Myocyte (in vitro differentiated cells): Measurements from ENCODE around the gene FAM81A. TPM values are rescaled to one million over a fixed set of nuclear protein-coding genes. Genes with fewer than 3 reads are reported as not detected.
A peak's percentile ranks its signal among the peaks of the same experiment; 100 is the strongest.
"Not testable (repeated sequence)": the region's sequence is repeated elsewhere in the genome, so short reads cannot be mapped to it uniquely, and the experiment has no call there.

Source experiments
- DNase-seq: peaks from one replicate; pipeline ENCODE4 v3.0.0-alpha.2; 2012; ENCODE audit warnings: low read depth
- polyA plus RNA-seq: library from polyadenylated mRNA; unstranded; fragments of >200 nt; gene quantifications from one replicate; pipeline ENCODE4 v1.2.1, GENCODE V29; 2012; ENCODE audit warnings: missing spikeins
- total RNA-seq: library from RNA; depleted of rRNA; stranded (reverse); fragments of >200 nt; gene quantifications from 2 replicates; pipeline ENCODE4 v1.2.3, GENCODE V29; 2014

FAM81A gene
- total RNA-seq = 0.47 and 1.8 TPM in 2 replicates
- polyA plus RNA-seq = 0.49 TPM

- DNase-seq = peak; percentile 87
These were observed at the start of gene FAM81A for GRCh38 chr15:59437817-59438624. FAM81A (plus strand) TSS chr15:59438186; CDS start chr15:59458627, 20,441 bp downstream.

GRCh38 chr15:59388670-59389069 lies 49.3 kb upstream of the FAM81A start:
- no peak for DNase-seq

DNA sequence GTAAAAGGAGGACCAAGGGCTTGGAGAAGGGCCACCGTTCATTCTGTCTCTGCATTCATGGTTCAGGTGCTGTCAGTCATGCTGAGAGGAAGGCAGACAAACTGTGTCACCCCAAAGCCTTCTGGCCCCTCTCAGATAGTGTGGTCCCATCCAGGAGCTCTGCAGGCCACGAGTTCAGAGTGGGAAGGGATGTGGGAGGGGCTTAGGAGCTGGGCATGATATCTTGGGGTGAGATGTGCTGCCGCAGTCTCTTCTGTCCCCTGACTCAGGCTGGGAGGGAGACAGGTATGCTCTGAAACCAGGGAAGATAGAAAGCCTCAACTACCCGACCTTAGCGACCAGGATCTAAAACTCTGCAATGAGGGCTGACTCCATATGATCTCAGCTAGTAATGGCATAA lies 45.7 kb upstream of the FAM81A start:
- DNase-seq = no peak

DNA sequence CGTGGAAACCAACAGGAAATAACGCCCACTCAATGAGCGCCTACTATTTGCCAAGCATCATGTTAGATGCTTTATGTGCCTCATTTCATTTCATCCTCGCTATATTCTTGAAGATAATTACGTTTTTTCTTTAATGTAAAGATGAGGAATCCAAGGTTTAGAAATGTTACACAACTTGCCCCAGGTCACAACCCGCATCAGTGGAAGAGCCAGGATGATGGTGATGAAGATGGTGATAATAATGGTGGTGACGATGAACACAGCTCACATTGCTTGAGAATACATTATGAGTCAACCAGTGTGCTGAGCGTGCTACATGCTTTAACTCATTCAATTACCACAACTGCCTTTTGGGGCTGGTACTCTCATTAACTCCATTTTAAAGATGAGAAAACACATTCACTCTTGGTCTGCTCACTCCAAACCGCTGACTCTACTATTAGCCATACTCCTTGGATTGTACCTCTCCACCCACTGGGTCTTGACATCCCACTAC lies 43.8 kb upstream of the FAM81A start:
- no peak for DNase-seq

GRCh38 chr15:59396211-59396610 lies 41.8 kb upstream of the FAM81A start:
- no peak for DNase-seq

DNA sequence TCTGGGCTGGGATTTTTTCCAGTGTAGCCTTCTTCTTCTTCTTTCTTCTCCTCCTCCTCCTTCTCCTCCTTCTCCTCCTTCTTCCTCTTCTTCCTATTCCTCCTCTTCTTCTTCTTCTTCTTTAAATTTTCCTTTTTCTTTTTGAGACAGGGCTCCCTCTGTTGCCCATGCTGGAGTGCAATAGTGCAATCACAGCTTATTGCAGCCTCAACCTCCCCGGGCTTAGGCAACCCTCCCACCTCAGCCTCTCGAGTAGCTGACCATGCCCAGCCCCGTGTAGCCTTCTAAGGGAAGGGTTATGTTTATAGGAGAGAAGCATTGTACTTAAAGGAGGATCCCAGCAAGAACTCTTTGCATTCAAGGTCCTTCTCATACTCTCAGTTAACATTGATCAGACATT lies 41.3 kb upstream of the FAM81A start:
- DNase-seq = no peak

- DNase-seq = no peak
These were observed 39.8 kb upstream of the FAM81A start for GRCh38 chr15:59398220-59398619.

DNA sequence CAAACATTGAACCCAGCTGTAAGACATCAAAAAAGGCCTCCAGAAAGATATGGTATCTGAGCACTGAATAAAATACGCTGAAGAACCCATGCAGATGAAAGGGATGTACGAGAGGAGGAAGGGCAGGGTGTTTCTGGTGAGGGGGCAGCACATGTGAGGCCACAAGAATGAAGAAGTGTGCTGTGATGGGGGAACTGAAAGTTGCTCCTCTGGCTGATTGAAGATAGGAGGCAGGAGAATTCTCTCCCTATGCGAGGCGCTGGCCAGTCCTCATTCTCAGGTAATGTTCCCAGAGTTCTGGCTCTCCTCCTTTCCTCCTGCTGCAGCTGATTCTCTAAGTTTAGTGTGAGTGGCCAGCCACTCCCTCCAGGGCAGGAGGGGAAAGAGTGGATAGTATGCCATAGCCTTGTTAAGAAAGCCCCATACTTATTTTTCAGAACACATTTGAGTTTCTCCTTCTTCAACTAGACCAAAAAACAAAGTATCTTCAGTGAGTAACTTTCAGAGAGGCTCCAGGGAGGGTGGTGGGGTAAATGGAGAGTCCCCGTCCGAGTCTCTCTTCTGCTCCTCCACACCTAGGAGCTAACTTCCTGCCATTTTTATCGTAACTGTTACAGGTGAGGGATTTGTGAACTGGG lies 38.4 kb upstream of the FAM81A start:
- no peak for DNase-seq

GRCh38 chr15:59400103-59400813 lies 37.7 kb upstream of the FAM81A start:
- no peak for DNase-seq

DNA sequence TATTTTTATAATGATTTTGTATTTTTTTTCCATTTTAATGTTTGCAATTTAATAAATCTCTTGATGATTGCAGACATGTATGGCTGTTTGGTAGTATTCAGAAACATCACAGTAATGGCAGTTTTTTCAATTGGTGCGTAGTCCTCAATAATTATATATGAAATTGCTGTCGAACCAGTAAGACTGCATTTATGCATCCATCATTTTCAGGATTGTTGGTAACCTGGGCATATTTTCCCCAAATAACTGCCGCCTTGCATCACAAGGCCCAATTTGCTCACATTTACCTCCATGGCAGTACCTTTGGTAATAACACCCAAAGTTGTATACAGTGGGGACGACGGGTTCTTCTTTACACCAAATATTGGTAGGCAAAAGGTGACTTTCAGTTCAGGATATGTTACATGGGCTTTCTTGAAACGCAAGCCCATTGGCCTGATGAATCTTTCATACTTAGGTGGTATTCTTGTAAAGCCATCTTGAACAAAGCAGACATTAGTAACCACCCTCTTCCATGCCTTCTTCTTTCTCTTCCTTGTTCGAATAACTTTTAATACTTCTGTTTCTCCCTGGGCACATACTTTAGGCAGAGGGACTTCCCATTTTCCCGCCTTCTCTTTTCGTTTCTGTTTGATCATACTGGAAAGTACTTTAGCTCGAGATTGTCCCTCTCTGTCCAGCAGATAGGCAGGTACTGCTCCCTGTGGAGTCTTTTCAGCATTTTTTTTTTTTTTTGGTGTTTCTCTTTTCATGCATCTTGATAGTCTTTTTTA lies 36.7 kb upstream of the FAM81A start:
- not testable (repeated sequence) for DNase-seq

DNA sequence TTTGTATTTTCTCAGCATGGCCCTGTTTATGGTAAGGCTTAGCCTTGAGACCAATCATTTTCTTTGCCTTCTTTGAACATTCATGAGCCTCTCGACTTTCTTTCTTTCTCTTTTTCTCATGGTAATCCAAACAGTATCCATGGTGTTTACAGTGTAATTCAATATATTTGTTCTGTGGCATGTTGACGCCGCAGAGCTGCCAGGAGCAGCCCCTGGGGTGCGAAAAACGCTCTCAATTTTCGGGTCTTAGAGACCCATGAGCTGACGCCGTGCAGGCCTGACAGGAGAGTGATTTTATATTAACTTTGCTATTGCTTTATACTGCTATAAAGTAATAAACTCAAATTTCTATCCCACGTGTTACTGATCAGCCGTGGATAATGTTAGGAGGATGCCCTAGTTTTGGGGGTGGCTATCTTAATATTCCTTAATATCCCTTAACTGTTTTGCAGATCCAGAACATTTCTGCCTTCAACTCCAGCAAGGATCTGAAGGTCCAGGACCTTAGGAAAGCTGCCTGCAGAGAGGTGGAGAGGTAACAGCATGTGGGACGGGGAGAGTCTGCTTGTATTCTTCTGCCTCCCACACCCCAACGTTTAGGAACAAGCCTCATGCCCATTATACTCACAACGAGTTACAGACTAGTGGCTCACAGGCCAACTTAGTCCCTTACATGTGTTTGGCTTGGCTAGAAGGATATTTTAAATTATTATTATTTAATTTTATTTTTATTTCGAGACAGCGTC lies 36.0 kb upstream of the FAM81A start:
- DNase-seq = no peak

GRCh38 chr15:59405079-59405478 lies 32.9 kb upstream of the FAM81A start:
- DNase-seq = no peak

DNA sequence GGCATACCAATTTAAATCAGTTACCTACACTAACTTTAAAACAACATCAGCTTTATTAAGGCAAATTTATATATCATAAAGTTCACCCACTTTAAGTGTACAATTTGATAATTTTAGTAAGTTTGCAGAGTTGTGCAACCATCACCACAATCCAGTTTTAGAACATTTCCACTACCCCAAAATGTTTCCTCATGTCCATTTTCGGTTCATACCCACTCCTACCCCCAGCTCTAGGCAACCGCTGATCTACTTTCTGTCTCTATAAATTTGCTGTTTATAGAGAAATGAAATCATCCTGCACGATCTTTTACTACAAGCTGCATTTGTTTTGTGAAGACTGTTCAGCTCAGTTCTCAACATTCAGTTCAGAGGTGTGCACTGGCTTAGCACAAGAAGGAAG lies 31.5 kb upstream of the FAM81A start:
- DNase-seq = no peak

- no peak for DNase-seq
These were observed 30.0 kb upstream of the FAM81A start for GRCh38 chr15:59407946-59408345.

DNA sequence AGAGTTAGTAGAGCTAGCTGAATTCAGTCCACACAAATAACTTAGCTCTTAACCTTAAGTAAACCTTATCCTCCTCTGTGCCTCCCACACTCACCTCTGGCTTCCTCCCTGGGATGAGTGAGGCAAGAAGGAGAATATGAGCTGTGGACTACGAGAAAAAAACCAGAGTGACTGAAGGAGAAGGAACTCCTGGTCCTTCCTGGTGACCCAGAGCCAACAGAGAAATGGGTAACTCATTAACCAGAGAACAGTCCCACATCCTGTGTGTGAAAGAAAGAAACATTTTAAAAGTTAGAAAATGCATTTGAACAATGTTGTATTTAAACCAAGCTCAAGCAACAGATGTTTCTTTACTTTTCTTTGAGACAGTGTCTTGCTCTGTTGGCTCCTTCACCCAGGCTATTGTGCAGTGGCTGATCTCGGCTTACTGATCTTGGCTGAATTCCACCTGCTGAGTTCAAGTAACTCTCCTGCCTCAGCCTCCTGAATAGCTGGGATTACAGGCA lies 27.5 kb upstream of the FAM81A start:
- no peak for DNase-seq

DNA sequence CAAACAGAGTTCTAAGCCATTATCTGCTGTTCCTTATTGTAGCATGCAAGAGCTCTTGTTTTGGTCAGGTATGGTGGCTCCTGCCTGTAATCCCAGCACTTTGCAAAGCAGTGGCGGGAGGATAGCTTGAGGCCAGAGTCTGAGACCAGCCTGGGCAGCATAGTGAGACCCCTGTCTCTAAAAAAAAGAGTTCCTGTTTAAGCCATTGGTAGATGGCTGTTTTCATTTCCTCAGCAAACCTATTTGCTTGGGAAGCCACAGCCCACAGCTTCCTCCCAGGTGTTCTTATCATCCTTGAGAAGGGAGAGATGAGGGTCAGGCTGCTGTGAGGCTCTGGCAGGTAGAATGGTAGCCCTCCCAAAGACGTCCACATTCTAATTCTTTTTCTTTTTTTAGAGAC lies 24.4 kb upstream of the FAM81A start:
- no peak for DNase-seq

DNA sequence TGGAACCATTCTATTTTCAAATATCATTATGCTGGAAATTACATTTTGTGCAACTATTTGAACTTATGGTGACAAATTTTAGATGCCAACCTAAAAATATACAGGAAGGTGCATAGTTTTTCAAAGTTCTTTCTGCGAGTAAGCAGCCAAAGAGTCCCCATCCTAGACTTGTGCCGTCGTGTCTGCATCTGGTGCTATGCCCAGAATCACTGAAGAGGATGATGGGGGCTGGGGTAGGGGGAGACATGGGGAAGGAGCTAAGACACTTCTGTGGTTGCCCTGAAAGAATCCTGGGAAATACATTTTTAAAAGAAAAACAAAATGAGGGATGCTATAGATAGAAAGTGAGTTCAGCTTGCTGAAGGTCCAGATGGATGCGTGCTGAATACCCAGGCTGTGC lies 21.2 kb upstream of the FAM81A start:
- no peak for DNase-seq

- DNase-seq = no peak
These were observed 18.8 kb upstream of the FAM81A start for GRCh38 chr15:59419170-59419569.

DNA sequence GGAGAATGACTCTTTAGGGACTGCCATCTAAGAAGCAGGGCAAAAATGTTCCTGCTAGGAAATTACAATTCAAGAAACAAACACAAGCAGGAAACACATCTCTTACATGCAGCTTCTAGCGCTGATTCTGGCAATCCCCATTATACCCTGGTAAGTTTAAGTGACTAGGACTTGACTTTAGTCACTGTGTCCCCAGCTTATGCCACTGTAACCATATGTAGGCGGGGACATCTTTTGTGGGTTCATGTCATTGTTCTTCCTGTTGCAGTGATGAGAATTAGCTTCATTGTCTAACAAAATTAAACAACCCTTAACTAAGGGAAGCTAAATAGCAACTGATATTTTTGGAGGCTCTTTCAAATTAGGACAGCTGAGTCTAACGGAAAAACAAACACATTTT lies 17.9 kb upstream of the FAM81A start:
- DNase-seq = no peak

- no peak for DNase-seq
These were observed 16.9 kb upstream of the FAM81A start for GRCh38 chr15:59420986-59421618.
